SK-N-SH (cell line): ENCODE measurements around the gene CAMKMT. TPM values are rescaled to one million over a fixed set of nuclear protein-coding genes. Genes with fewer than 3 reads are reported as not detected.

ENCODE experiments used
- CTCF ChIA-PET: fragments of 300-600, 350-600 bp; formaldehyde crosslinking; extraction: SDS; loops from one replicate; lab custom pipeline; 2021; lab: Yijun Ruan, JAX
- POLR2A ChIA-PET: fragments of 350-600 bp; sonication (Branson Sonifier 250); formaldehyde crosslinking; extraction: SDS; loops from one replicate; lab custom pipeline; 2020; ENCODE audit warnings: antibody characterized with exemption, inconsistent platforms; lab: Yijun Ruan, JAX
- DNase-seq: peaks from one replicate; pipeline ENCODE4 v3.0.0; 2012
- H2AFZ ChIP-seq: fragments of 200-600 bp; sonication (generic); 2 replicates; pipeline ENCODE4 v1.8.1; 2016; ENCODE audit warnings: antibody characterized with exemption, mild to moderate bottlenecking, low read depth
- H3F3A ChIP-seq: fragments of 200-600 bp; sonication (generic); replicated peaks from 2 replicates; pipeline ENCODE3; 2016; ENCODE audit warnings: antibody characterized with exemption, mild to moderate bottlenecking; ENCODE audit not compliant: insufficient read depth
- H3K27ac ChIP-seq, 2 experiments: fragments of 200-500 bp in 1 of 2; fragments of 200-600 bp in 1 of 2; sonication (Bioruptor generic) in 1 of 2; sonication (generic), shearing (Covaris generic) in 1 of 2; 2 replicates each; pipeline versions ENCODE4 v1.5.1 to v1.6.1; 2014 to 2016; ENCODE audit warnings: low read depth in 2 of 2, inconsistent platforms in 1 of 2, low read length in 1 of 2, mild to moderate bottlenecking in 1 of 2, mixed read lengths in 1 of 2
- H3K27me3 ChIP-seq: fragments of 200-600 bp; sonication (generic), shearing (Covaris generic); 2 replicates; pipeline ENCODE4 v1.6.1; 2016; ENCODE audit warnings: mixed run types; ENCODE audit not compliant: insufficient read depth
- H3K36me3 ChIP-seq, 2 experiments: fragments of 200-500 bp in 1 of 2; fragments of 200-600 bp in 1 of 2; sonication (Bioruptor generic) in 1 of 2; sonication (generic) in 1 of 2; replicated peaks in 1 of 2; 2 replicates each; pipeline versions ENCODE3 to v1.5.1; 2014 to 2016; ENCODE audit warnings: low read length in 1 of 2, mild to moderate bottlenecking in 1 of 2; ENCODE audit not compliant: insufficient read depth in 2 of 2, control insufficient read depth in 1 of 2
- H3K4me1 ChIP-seq, 2 experiments: fragments of 200-500 bp in 1 of 2; fragments of 200-600 bp in 1 of 2; sonication (Bioruptor generic) in 1 of 2; sonication (generic), shearing (Covaris generic) in 1 of 2; 2 replicates each; pipeline versions ENCODE4 v1.5.1 to v1.6.1; 2014 to 2016; ENCODE audit warnings: low read depth in 1 of 2, low read length in 1 of 2, mixed run types in 1 of 2; ENCODE audit not compliant: insufficient read depth in 2 of 2, control insufficient read depth in 1 of 2
- H3K4me2 ChIP-seq: fragments of 200-600 bp; sonication (generic), shearing (Covaris generic); 2 replicates; pipeline ENCODE4 v1.6.1; 2017; ENCODE audit warnings: mixed run types
- H3K4me3 ChIP-seq, 2 experiments: fragments of 200-500 bp in 1 of 2; fragments of 200-600 bp in 1 of 2; sonication (Bioruptor generic) in 1 of 2; sonication (generic), shearing (Covaris generic) in 1 of 2; 2 replicates each; pipeline versions ENCODE4 v1.5.1 to v1.8.1; 2014 to 2016; ENCODE audit warnings: low read depth in 2 of 2, inconsistent platforms in 1 of 2, low read length in 1 of 2, mild to moderate bottlenecking in 1 of 2, mixed read lengths in 1 of 2, moderate library complexity in 1 of 2
- H3K79me2 ChIP-seq: fragments of 200-600 bp; sonication (generic); 2 replicates; pipeline ENCODE4 v1.8.1; 2017; ENCODE audit warnings: mild to moderate bottlenecking; ENCODE audit not compliant: insufficient read depth
- H3K9ac ChIP-seq: fragments of 200-600 bp; sonication (generic); 2 replicates; pipeline ENCODE4 v1.6.1; 2017; ENCODE audit warnings: mixed run types
- H3K9me2 ChIP-seq: fragments of 200-600 bp; sonication (generic); 2 replicates; pipeline ENCODE4 v1.6.1; 2017; ENCODE audit warnings: mixed run types
- H3K9me3 ChIP-seq: fragments of 200-600 bp; sonication (generic); 2 replicates; pipeline ENCODE4 v1.6.1; 2017; ENCODE audit warnings: mixed run types, mild to moderate bottlenecking, moderate library complexity
- H4K20me1 ChIP-seq: fragments of 200-600 bp; sonication (generic); 2 replicates; pipeline ENCODE4 v1.6.1; 2017; ENCODE audit warnings: mild to moderate bottlenecking, mixed run types; ENCODE audit not compliant: insufficient read depth
- CTCF ChIP-seq: fragments of 200-600 bp; sonication (generic); IDR thresholded peaks from 2 replicates; pipeline ENCODE4 v1.6.1; 2017; ENCODE audit warnings: antibody characterized with exemption, mild to moderate bottlenecking, moderate library complexity
- ELF1 ChIP-seq: IDR thresholded peaks from 2 replicates; pipeline ENCODE4 v1.4.0; 2012
- EP300 ChIP-seq, 2 experiments: IDR thresholded peaks; 2 replicates each; pipeline versions ENCODE4 v1.4.0 to v1.6.1; 2012; ENCODE audit warnings: borderline replicate concordance in 1 of 2, low read depth in 1 of 2, low read length in 1 of 2
- FOSL2 ChIP-seq: IDR thresholded peaks from 2 replicates; pipeline ENCODE4 v1.4.0; 2012; ENCODE audit warnings: low read depth, mild to moderate bottlenecking, moderate library complexity, borderline replicate concordance
- FOXM1 ChIP-seq: IDR thresholded peaks from 2 replicates; pipeline ENCODE4 v1.4.0; 2012; ENCODE audit warnings: low read depth, mild to moderate bottlenecking
- GABPA ChIP-seq: IDR thresholded peaks from 2 replicates; pipeline ENCODE4 v1.4.0; 2012; ENCODE audit warnings: low read depth, mild to moderate bottlenecking
- JUND ChIP-seq: IDR thresholded peaks from 2 replicates; pipeline ENCODE4 v1.4.0; 2012
- MAX ChIP-seq: IDR thresholded peaks from 2 replicates; pipeline ENCODE4 v1.4.0; 2012; ENCODE audit warnings: low read depth
- MEF2A ChIP-seq: IDR thresholded peaks from 2 replicates; pipeline ENCODE4 v1.4.0; 2012; ENCODE audit warnings: low read depth, borderline replicate concordance
- NFIC ChIP-seq: IDR thresholded peaks from 2 replicates; pipeline ENCODE4 v1.4.0; 2012; ENCODE audit warnings: borderline replicate concordance
- NRF1 ChIP-seq: IDR thresholded peaks from 2 replicates; pipeline ENCODE4 v1.6.1; 2012; ENCODE audit warnings: low read depth, mild to moderate bottlenecking, low read length
- POLR2AphosphoS5 ChIP-seq: IDR thresholded peaks from 2 replicates; pipeline ENCODE4 v1.6.1; 2012; ENCODE audit warnings: low read depth, low read length
- RAD21 ChIP-seq: IDR thresholded peaks from 2 replicates; pipeline ENCODE4 v1.6.1; 2012; ENCODE audit warnings: mild to moderate bottlenecking, low read length
- REST ChIP-seq: IDR thresholded peaks from 2 replicates; pipeline ENCODE4 v1.6.1; 2012; ENCODE audit warnings: mild to moderate bottlenecking, low read depth, low read length, moderate library complexity
- RFX5 ChIP-seq: IDR thresholded peaks from 2 replicates; pipeline ENCODE4 v1.6.1; 2012; ENCODE audit warnings: mild to moderate bottlenecking, improper control_type of control experiment, low read length
- RXRA ChIP-seq: IDR thresholded peaks from 2 replicates; pipeline ENCODE4 v1.4.0; 2012; ENCODE audit warnings: low read depth, mild to moderate bottlenecking, borderline replicate concordance
- SIN3A ChIP-seq: IDR thresholded peaks from 2 replicates; pipeline ENCODE4 v1.6.1; 2012; ENCODE audit warnings: low read depth, mild to moderate bottlenecking, low read length, moderate library complexity, borderline replicate concordance
- TCF12 ChIP-seq: IDR thresholded peaks from 2 replicates; pipeline ENCODE4 v1.4.0; 2012
- YY1 ChIP-seq: IDR thresholded peaks from 2 replicates; pipeline ENCODE4 v1.4.0; 2012; ENCODE audit warnings: low read depth, mild to moderate bottlenecking
- WGBS: methylation state at CpG from one replicate; pipeline ENCODE4 v1.1.6; 2017; ENCODE audit warnings: low lambda C conversion rate; 5-methylcytosine and 5-hydroxymethylcytosine counted together
- polyA plus RNA-seq, 3 experiments: library from polyadenylated mRNA; depleted of rRNA; stranded (reverse); fragments of >200 nt; gene quantifications; 2 replicates each; pipeline ENCODE4 v1.2.3, GENCODE V29; 2012

CAMKMT gene
- polyA plus RNA-seq, 1 of the 3 experiments (the other 2 are of a cell fraction), result 5.9 TPM

- no peak for TF ChIP-seq REST
- no peak for TF ChIP-seq NRF1
- TF ChIP-seq NFIC, result no peak
- TF ChIP-seq MEF2A, result no peak
- TF ChIP-seq FOXM1, result no peak
- TF ChIP-seq MAX, result no peak
- no peak for TF ChIP-seq CTCF
- TF ChIP-seq JUND, result no peak
- TF ChIP-seq TCF12, result no peak
- TF ChIP-seq RXRA, result no peak
- TF ChIP-seq ELF1, result no peak
- no peak for TF ChIP-seq SIN3A
Observed at GRCh38 chr2:44763275-44763782, 401.6 kb downstream of the CAMKMT start (continued).

GRCh38 chr2:44766220-44766619 is 404.5 kb downstream of the CAMKMT start:
- DNase-seq, result no peak
- ChIA-PET CTCF (interaction anchor here (1.2 to 8.0 kb wide), 5 partner anchors 11 to 287 kb away, joined by 3 to 88 read pairs (median 8); no protein-coding TSS in a partner anchor), POLR2A (interaction anchor here (1.1 to 1.3 kb wide), 2 partner anchors 59 to 184 kb away, joined by 3 read pairs; no protein-coding TSS in a partner anchor)
- Histone ChIP-seq H4K20me1 (no peaks in the 10 kb centered on the region), H3K4me1 (peaks cover 0 to 50% of the 10 kb centered on the region in 2 experiments; a peak in 3 of 4 replicates), H3K4me2 (no peak overlapping the region), H3K4me3 (no peak overlapping the region), H2AFZ (no peak overlapping the region), H3F3A (no peaks in the 10 kb centered on the region), H3K9me2 (no peaks in the 10 kb centered on the region), H3K79me2 (no peaks in the 10 kb centered on the region), H3K27ac (peak overlapping the region in 1 of 2 experiments; percentile 91; a peak in 2 of 4 replicates), H3K27me3 (no peaks in the 10 kb centered on the region), H3K9ac (no peak overlapping the region), H3K9me3 (no peaks in the 10 kb centered on the region), H3K36me3 (no peaks in the 10 kb centered on the region)
- no peak for TF ChIP-seq FOSL2
- TF ChIP-seq RFX5, result no peak
- TF ChIP-seq TCF12, result no peak
- TF ChIP-seq EP300 (IDR thresholded peaks at IDR 0.05; ENCODE audit: borderline replicate concordance in 1 of 2, low read depth in 1 of 2, low read length in 1 of 2), result no peak
- TF ChIP-seq FOXM1, result no peak
- TF ChIP-seq POLR2AphosphoS5, result no peak
- TF ChIP-seq YY1, result no peak
- TF ChIP-seq GABPA, result no peak
- TF ChIP-seq RAD21, result no peak
- WGBS, result 68% methylated on average over 5 of the region's 5 CpGs
